ENCODE results near the gene ADGRV1. TPM values are rescaled to one million over a fixed set of nuclear protein-coding genes. Genes with fewer than 3 reads are reported as not detected.

The ADGRV1 gene
- total RNA-seq, 1 experiment from 2014 or later: 64.8 TPM

GRCh38 chr5:90956511-90957097, 398.0 kb downstream of the ADGRV1 start:
- no peak overlapping the region for H2BK120ac ChIP-seq (ENCODE audit: low read depth, low read length, poor library complexity, severe bottlenecking)
- Mint-ChIP-seq H3K27me3 (ENCODE audit: low read depth) (no peaks in the 10 kb centered on the region), H3K27ac (peak overlapping the region in 1 of 3 experiments; percentile 77; a peak in 3 of 7 replicates), H3K36me3 (ENCODE audit: insufficient read depth in 1 of 3, low read depth in 3 of 3) (no peaks in the 10 kb centered on the region), H3K4me3 (no peak overlapping the region), H3K4me1 (peaks cover 0 to 2% of the 10 kb centered on the region in 2 experiments; a peak in 1 of 4 replicates), H3K9me3 (no peaks in the 10 kb centered on the region)
- no peak overlapping the region for H2AFZ ChIP-seq (ENCODE audit: low read length)
- no peaks in the 10 kb centered on the region for H4K20me1 ChIP-seq (ENCODE audit: control insufficient read depth, insufficient read depth, insufficient read length)
- H3K9ac ChIP-seq (ENCODE audit: extremely low read depth, insufficient read length, low read length): no peak overlapping the region
- WGBS (ENCODE audit: extremely low coverage, insufficient read length, low lambda C conversion rate): 100% methylated on average over 1 of the region's 4 CpGs
- no peak overlapping the region for H2BK20ac ChIP-seq (ENCODE audit: low read depth, low read length, poor library complexity, severe bottlenecking)
- H3K9me3 ChIP-seq (ENCODE audit: control insufficient read depth, low read depth, low read length): no peaks in the 10 kb centered on the region
- no peak overlapping the region for H3K56ac ChIP-seq (ENCODE audit: insufficient read length, low read depth, low read length)
- H3K14ac ChIP-seq (ENCODE audit: insufficient read depth, low read length): no peak overlapping the region
- no peak overlapping the region for H2BK15ac ChIP-seq (ENCODE audit: low read depth, low read length)
- no peak overlapping the region for H4K5ac ChIP-seq (ENCODE audit: insufficient read length, low read depth, low read length)
- H3K23ac ChIP-seq (ENCODE audit: insufficient read length, low read depth, low read length): no peak overlapping the region
- H2BK5ac ChIP-seq (ENCODE audit: insufficient read length, low read length): no peak overlapping the region
- H3K4ac ChIP-seq (ENCODE audit: low read depth, low read length): no peak overlapping the region
- H2BK12ac ChIP-seq (ENCODE audit: insufficient read length, low read depth, low read length): no peak overlapping the region
- no peaks in the 10 kb centered on the region for H3K23me2 ChIP-seq (ENCODE audit: insufficient read length, low read depth, low read length, poor library complexity, severe bottlenecking)
- no peaks in the 10 kb centered on the region for H3K79me1 ChIP-seq (ENCODE audit: insufficient read depth, low read depth, low read length, poor library complexity, severe bottlenecking)
- TF ChIP-seq CTCF (conservative IDR thresholded peaks at IDR 0.05): no peak
- no peak overlapping the region for H4K8ac ChIP-seq (replicated peaks; ENCODE audit: insufficient read length, low read depth, low read length)
- H3K79me2 ChIP-seq (ENCODE audit: insufficient read depth, low read length): no peaks in the 10 kb centered on the region
- no peak overlapping the region for H3T11ph ChIP-seq (ENCODE audit: low read length)
- H4K91ac ChIP-seq (ENCODE audit: insufficient read length, low read depth, low read length): no peak overlapping the region
- H3K4me1 ChIP-seq (ENCODE audit: insufficient read depth, low read length): no peaks in the 10 kb centered on the region
- H3K18ac ChIP-seq (ENCODE audit: insufficient read length, low read depth, low read length): no peak overlapping the region
- no peak overlapping the region for H3K4me2 ChIP-seq (ENCODE audit: insufficient read depth, insufficient read length, low read length)
- no peak overlapping the region for H3K27ac ChIP-seq (ENCODE audit: insufficient read length, low read depth, low read length)
- no peaks in the 10 kb centered on the region for H3K27me3 ChIP-seq (ENCODE audit: insufficient read depth, low read length)
- no peak for DNase-seq
- H2AK5ac ChIP-seq (ENCODE audit: insufficient read length, low read length): no peak overlapping the region

All from H9 (cell line).